Stomach smooth muscle (tissue), 2 donors: ENCODE data around the gene TMEM215.
"Not testable (repeated sequence)": the region's sequence is repeated elsewhere in the genome, so short reads cannot be mapped to it uniquely, and the experiment has no call there.

Experiments
- H3K27ac ChIP-seq: one replicate; pipeline ENCODE4 v1.7.0; 2013; ENCODE audit warnings: mild to moderate bottlenecking, low read length, inconsistent platforms
- H3K27me3 ChIP-seq, 2 donors: one replicate each; pipeline ENCODE4 v1.7.0; 2013; ENCODE audit warnings: low read length in 2 of 2; ENCODE audit not compliant: insufficient read depth in 2 of 2, control insufficient read depth in 1 of 2
- H3K36me3 ChIP-seq, 2 donors: one replicate each; pipeline ENCODE4 v1.7.0; 2013; ENCODE audit warnings: low read length in 2 of 2; ENCODE audit not compliant: control insufficient read depth in 2 of 2, insufficient read depth in 2 of 2
- H3K4me1 ChIP-seq: one replicate; pipeline ENCODE4 v1.7.0; 2013; ENCODE audit warnings: low read length; ENCODE audit not compliant: control insufficient read depth, insufficient read depth
- H3K4me3 ChIP-seq, 2 donors: one replicate each; pipeline ENCODE4 v1.7.0; 2013; ENCODE audit warnings: low read length in 2 of 2
- H3K9ac ChIP-seq, 2 donors: one replicate each; pipeline ENCODE4 v1.7.0; 2013; ENCODE audit warnings: low read length in 2 of 2, mild to moderate bottlenecking in 1 of 2
- H3K9me3 ChIP-seq, 2 donors: one replicate each; pipeline ENCODE4 v1.7.0; 2013; ENCODE audit warnings: low read length in 2 of 2; ENCODE audit not compliant: control insufficient read depth in 2 of 2
- donor health status: healthy.
- donor health status: Pancreatic carcinoma.

Gene TMEM215

DNA sequence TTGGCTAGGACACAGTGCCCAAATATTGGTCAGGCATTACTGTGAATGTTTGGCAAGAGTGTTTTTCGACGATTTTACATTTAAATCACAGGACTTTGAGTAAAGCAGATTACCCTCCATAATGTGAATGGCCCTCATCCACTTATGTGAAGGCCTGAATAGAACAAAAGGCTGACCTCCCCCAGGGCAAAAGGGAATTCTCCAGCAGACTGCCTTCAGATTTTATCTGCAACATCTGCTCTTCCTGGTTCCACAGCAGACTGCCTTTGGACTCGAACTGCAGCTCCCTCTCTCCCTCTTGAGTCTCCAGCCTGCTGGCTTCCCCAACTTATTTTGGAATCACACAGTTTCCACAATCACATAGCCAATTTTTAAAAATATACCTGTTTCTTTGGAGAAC, 7.1 kb upstream of the TMEM215 start:
- no peaks in the 10 kb centered on the region for H3K4me1 ChIP-seq

DNA sequence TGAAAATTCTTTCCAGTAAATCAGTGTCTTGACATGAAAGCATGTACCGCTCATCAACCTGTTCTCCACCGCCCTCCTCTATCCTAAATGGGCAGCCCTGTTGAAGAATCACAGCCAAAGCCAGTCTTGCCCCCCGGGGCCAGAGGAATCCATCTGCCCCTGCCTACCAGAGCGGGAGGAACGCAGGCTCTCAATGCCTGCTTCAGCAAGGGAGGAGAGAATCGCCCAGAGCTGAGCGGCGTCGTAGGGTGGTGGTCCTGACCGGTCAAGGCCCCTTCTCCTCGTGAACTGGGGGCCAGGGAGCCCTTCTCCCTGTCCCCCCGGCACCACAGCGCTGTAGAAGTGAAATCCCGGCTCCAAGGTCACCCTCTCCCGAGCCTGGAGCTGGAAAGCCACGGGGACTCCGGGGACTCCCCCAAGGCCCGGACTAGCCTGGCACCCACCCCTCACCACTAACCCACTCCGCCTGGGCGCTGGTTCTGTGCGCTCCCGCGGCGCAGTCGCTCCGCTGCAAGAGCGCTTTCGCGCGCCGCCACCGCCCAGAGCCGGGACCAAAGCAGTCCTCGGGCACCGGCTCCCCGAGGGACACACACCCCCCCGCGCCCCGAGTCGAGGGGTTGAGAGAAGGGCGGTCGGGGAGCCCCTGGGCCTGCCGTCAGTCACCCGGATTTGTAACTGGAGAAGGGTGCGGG, 718 bp upstream of the TMEM215 start:
- no peak overlapping the region for H3K4me3 ChIP-seq

More for the DNA sequence above, 7.1 kb upstream of the TMEM215 start:
- Histone ChIP-seq H3K27ac (no peak overlapping the region), H3K4me3 (no peak overlapping the region), H3K27me3 (peaks cover 0 to 3% of the 10 kb centered on the region in 2 donors), H3K9me3 (peaks cover 4 to 5% of the 10 kb centered on the region in 2 donors), H3K36me3 (no peaks in the 10 kb centered on the region), H3K9ac (no peak overlapping the region)

GRCh38 chr9:32787816-32788215, 4.5 kb downstream of the TMEM215 start:
- no peak overlapping the region for H3K27ac ChIP-seq
- H3K4me3 ChIP-seq = no peak overlapping the region
- peaks cover 10 to 17% of the 10 kb centered on the region in 2 donors for H3K27me3 ChIP-seq
- H3K9me3 ChIP-seq = no peaks in the 10 kb centered on the region
- H3K4me1 ChIP-seq = no peaks in the 10 kb centered on the region
- H3K36me3 ChIP-seq = no peaks in the 10 kb centered on the region
- H3K9ac ChIP-seq = no peak overlapping the region

More for the DNA sequence above, 718 bp upstream of the TMEM215 start:
- H3K36me3 ChIP-seq = no peaks in the 10 kb centered on the region
- no peak overlapping the region for H3K27ac ChIP-seq
- H3K9ac ChIP-seq = no peak overlapping the region
- H3K27me3 ChIP-seq = peaks cover 13 to 26% of the 10 kb centered on the region in 2 donors
- no peaks in the 10 kb centered on the region for H3K4me1 ChIP-seq
- no peaks in the 10 kb centered on the region for H3K9me3 ChIP-seq

- H3K9ac ChIP-seq, H3K9me3 ChIP-seq, H3K4me3 ChIP-seq, H3K36me3 ChIP-seq, H3K27ac ChIP-seq, H3K4me1 ChIP-seq, H3K27me3 ChIP-seq: not testable (repeated sequence)
Measured at GRCh38 chr9:32796015-32796414, 12.7 kb downstream of the TMEM215 start.

GRCh38 chr9:32801530-32801929, 18.2 kb downstream of the TMEM215 start:
- Histone ChIP-seq H3K27ac (no peak overlapping the region), H3K9ac (no peak overlapping the region), H3K4me3 (no peak overlapping the region), H3K4me1 (no peaks in the 10 kb centered on the region), H3K27me3 (no peaks in the 10 kb centered on the region), H3K36me3 (no peaks in the 10 kb centered on the region), H3K9me3 (no peaks in the 10 kb centered on the region)

DNA sequence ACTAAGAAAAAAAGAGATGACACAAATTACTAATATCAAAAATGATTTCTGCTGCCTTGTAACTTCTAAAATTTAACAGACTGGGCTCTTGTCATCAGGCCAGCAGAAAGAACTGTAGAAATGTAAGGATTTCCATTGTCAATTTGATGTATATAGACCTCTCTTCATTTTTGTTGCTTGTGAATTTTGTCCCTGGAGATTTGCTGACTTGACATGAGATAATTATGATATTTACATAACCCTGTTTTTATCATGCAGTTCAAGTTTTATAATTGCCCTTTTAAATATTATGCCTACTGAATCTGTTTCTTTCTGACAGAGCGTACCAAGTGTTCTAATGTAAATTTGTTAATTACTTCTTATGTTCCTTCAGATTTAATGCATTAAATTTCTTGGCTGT, 23.9 kb downstream of the TMEM215 start:
- H3K27ac ChIP-seq = no peak overlapping the region
- H3K4me1 ChIP-seq = no peaks in the 10 kb centered on the region
- no peaks in the 10 kb centered on the region for H3K27me3 ChIP-seq
- H3K9ac ChIP-seq = no peak overlapping the region
- no peaks in the 10 kb centered on the region for H3K36me3 ChIP-seq
- no peak overlapping the region for H3K4me3 ChIP-seq
- peaks cover 0 to 3% of the 10 kb centered on the region in 2 donors for H3K9me3 ChIP-seq

GRCh38 chr9:32811246-32811645, 27.9 kb downstream of the TMEM215 start:
- Histone ChIP-seq H3K27me3 (no peaks in the 10 kb centered on the region), H3K4me3 (no peak overlapping the region), H3K9me3 (peaks cover 0 to 3% of the 10 kb centered on the region in 2 donors), H3K4me1 (no peaks in the 10 kb centered on the region), H3K9ac (no peak overlapping the region), H3K36me3 (no peaks in the 10 kb centered on the region), H3K27ac (no peak overlapping the region)

DNA sequence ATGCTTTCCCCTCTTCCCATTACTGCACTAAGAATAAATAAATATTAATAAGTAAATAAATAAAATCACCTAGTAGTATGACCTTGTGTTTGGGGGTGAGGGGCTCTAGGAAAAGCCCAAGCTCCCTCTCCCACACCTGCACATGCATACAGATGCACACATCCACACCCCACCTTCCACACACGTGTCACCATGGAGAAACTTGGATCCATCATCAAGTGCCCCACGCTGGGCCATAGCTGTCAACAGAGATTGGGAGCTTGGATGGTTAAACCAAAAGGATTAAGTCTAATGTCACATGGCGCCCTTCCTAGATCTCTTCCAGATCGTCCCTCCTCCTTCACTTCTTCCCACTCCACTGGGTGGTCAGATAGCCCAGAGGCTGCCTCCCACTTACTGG, 37.0 kb downstream of the TMEM215 start:
- Histone ChIP-seq H3K9me3 (no peaks in the 10 kb centered on the region), H3K27me3 (no peaks in the 10 kb centered on the region), H3K4me1 (no peaks in the 10 kb centered on the region), H3K27ac (no peak overlapping the region), H3K4me3 (no peak overlapping the region), H3K9ac (no peak overlapping the region), H3K36me3 (no peaks in the 10 kb centered on the region)

DNA sequence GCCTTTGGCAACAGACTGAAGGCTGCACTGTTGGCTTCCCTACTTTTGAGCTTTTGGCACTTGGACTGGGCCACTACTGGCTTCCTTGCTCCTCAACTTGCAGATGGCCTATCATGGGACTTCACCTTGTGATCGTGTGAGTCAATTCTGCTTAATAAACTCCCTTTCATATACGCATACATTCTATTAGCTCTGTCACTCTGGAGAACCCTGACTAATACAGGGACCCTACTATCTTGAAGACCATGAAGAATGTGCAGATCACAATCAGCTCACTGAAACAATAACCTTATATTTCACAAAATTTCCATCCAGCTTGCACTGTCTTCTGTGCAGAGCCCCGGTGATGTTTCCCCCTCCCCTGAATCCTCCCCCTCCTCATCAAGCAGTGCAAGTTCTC, 39.8 kb downstream of the TMEM215 start:
- no peak overlapping the region for H3K9ac ChIP-seq
- H3K27ac ChIP-seq = no peak overlapping the region
- no peaks in the 10 kb centered on the region for H3K4me1 ChIP-seq
- H3K27me3 ChIP-seq = no peaks in the 10 kb centered on the region
- no peak overlapping the region for H3K4me3 ChIP-seq
- no peaks in the 10 kb centered on the region for H3K36me3 ChIP-seq
- H3K9me3 ChIP-seq = no peaks in the 10 kb centered on the region

DNA sequence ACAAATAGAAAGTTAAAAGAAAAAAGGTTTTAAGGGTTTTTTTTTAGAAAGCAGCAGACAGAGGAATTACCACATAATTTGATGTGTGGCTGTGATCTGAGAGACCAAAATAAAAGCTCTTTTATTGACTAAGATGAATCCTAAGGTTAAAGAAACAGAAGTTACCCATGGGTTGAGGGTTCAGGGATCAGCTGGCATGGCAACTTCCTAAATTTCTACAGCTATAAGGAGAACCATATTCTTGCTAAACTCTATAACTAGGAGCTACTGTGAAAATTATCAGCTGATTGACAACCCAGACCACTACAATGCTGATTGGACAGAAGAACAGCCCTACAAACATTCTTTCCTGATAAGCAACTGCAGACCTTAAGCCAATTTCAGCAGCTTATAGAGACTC, 40.2 kb downstream of the TMEM215 start:
- no peak overlapping the region for H3K27ac ChIP-seq

DNA sequence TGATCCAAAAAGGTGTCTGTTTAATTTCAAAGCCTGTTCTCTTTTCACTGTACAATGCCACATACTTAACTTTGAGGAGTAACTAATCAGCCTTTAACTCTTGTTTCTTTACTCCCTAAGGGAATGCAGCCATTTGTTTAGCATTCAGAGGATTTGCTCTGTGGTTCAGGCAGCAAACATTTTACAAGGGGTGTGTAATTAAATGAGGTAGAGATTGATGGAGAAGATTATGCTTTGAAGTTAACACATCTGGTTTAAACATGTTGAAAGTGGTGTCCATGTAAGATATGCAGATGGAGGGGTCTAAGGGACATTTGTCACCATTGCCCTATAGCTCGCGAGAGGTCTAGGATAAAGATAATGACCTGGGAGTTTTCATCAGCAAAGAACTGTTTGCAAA, 41.9 kb downstream of the TMEM215 start:
- H3K9me3 ChIP-seq = no peaks in the 10 kb centered on the region
- H3K9ac ChIP-seq = no peak overlapping the region
- no peaks in the 10 kb centered on the region for H3K36me3 ChIP-seq
- H3K27me3 ChIP-seq = no peaks in the 10 kb centered on the region
- H3K4me3 ChIP-seq = no peak overlapping the region
- H3K27ac ChIP-seq = no peak overlapping the region
- no peaks in the 10 kb centered on the region for H3K4me1 ChIP-seq

More for the DNA sequence above, 40.2 kb downstream of the TMEM215 start:
- H3K9ac ChIP-seq = no peak overlapping the region
- H3K4me3 ChIP-seq = no peak overlapping the region
- no peaks in the 10 kb centered on the region for H3K27me3 ChIP-seq
- H3K4me1 ChIP-seq = no peaks in the 10 kb centered on the region
- H3K9me3 ChIP-seq = no peaks in the 10 kb centered on the region
- no peaks in the 10 kb centered on the region for H3K36me3 ChIP-seq
